Caco-2 (cell line): ENCODE results near the gene WDR44. TPM values are rescaled to one million over a fixed set of nuclear protein-coding genes. Genes with fewer than 3 reads are reported as not detected.
A peak's percentile ranks its signal among the peaks of the same experiment; 100 is the strongest.

Experiments
- BruUV-seq: library from RNA; stranded (reverse); fragments of 400-500 nt; replicated peaks from 2 replicates; lab custom pipeline; 2021; lab: Mats Ljungman, UMichigan
- CTCF ChIA-PET: fragments of 300-600 bp; sonication (Branson Sonifier 250); formaldehyde crosslinking; loops from one replicate; lab custom pipeline; 2022; ENCODE audit warnings: antibody characterized with exemption; lab: Charles Lee
- POLR2A ChIA-PET: fragments of 300-600 bp; sonication (Branson Sonifier 250); formaldehyde crosslinking; loops from one replicate; lab custom pipeline; 2022; ENCODE audit warnings: antibody characterized with exemption; lab: Charles Lee
- DNase-seq, 2 experiments: peaks; one replicate each; pipeline versions ENCODE4 v3.0.0 to v3.0.0-alpha.2; 2020 to 2022
- H3K27me3 ChIP-seq: replicated peaks from 2 replicates; pipeline ENCODE4 v1.6.0; 2011; ENCODE audit warnings: low read length; ENCODE audit not compliant: control insufficient read depth, insufficient read depth
- H3K36me3 ChIP-seq: 2 replicates; pipeline ENCODE4 v1.5.1; 2011; ENCODE audit warnings: low read length; ENCODE audit not compliant: control insufficient read depth, insufficient read depth
- H3K4me1 ChIP-seq: fragments of 250-450 bp; sonication (Bioruptor Pico); 2 replicates; pipeline ENCODE4 v1.5.1; 2020; ENCODE audit warnings: mild to moderate bottlenecking
- H3K4me3 ChIP-seq: 2 replicates; pipeline ENCODE4 v1.5.1; 2011; ENCODE audit warnings: low read depth, mild to moderate bottlenecking, control low read depth, low read length
- H3K9me3 ChIP-seq: fragments of 250-450 bp; sonication (Bioruptor Pico); 2 replicates; pipeline ENCODE4 v1.5.1; 2020; ENCODE audit warnings: mild to moderate bottlenecking, moderate library complexity
- H3K27ac Mint-ChIP-seq: one replicate; pipeline ENCODE4 v1.8.0; 2022; ENCODE audit warnings: mixed read lengths; ENCODE audit not compliant: unreplicated experiment
- H3K27me3 Mint-ChIP-seq: one replicate; pipeline ENCODE4 v1.8.0; 2022; ENCODE audit warnings: mixed read lengths; ENCODE audit not compliant: insufficient read depth, unreplicated experiment
- H3K36me3 Mint-ChIP-seq: one replicate; pipeline ENCODE4 v1.8.0; 2022; ENCODE audit warnings: mild to moderate bottlenecking, mixed read lengths; ENCODE audit not compliant: insufficient read depth, unreplicated experiment
- H3K4me1 Mint-ChIP-seq: one replicate; pipeline ENCODE4 v1.8.0; 2022; ENCODE audit warnings: low read depth, mixed read lengths; ENCODE audit not compliant: unreplicated experiment
- H3K4me3 Mint-ChIP-seq: one replicate; pipeline ENCODE4 v1.8.0; 2022; ENCODE audit warnings: mild to moderate bottlenecking, moderate library complexity, mixed read lengths; ENCODE audit not compliant: unreplicated experiment
- H3K9me3 Mint-ChIP-seq: one replicate; pipeline ENCODE4 v1.8.0; 2022; ENCODE audit warnings: mixed read lengths; ENCODE audit not compliant: unreplicated experiment
- intact Hi-C: fragments of 100-400 bp; cut with micrococcal nuclease; formaldehyde crosslinking; loops from one replicate; pipeline ENCODE4 v1.10.0; 2022; ENCODE audit not compliant: unreplicated experiment
- total RNA-seq: library from RNA; stranded (reverse); gene quantifications from 2 replicates; pipeline ENCODE4 v1.2.3, GENCODE V29; 2022
- TF ChIP-seq, protein P1 (sequence below), 2 experiments: fragments of 200-600 bp in 1 of 2; IDR thresholded peaks; 1 replicate in 1 of 2; 2 replicates in 1 of 2; pipeline versions ENCODE4 v1.5.1 to v1.8.0; 2011 to 2022; ENCODE audit warnings: antibody characterized with exemption in 1 of 2, control low read depth in 1 of 2, inconsistent platforms in 1 of 2, low read depth in 1 of 2, low read length in 1 of 2, mild to moderate bottlenecking in 1 of 2, moderate library complexity in 1 of 2; ENCODE audit not compliant: insufficient read depth in 1 of 2, severe bottlenecking in 1 of 2, unreplicated experiment in 1 of 2

Gene WDR44
- total RNA-seq, 1 experiment from 2014 or later: 9.9 TPM

DNA sequence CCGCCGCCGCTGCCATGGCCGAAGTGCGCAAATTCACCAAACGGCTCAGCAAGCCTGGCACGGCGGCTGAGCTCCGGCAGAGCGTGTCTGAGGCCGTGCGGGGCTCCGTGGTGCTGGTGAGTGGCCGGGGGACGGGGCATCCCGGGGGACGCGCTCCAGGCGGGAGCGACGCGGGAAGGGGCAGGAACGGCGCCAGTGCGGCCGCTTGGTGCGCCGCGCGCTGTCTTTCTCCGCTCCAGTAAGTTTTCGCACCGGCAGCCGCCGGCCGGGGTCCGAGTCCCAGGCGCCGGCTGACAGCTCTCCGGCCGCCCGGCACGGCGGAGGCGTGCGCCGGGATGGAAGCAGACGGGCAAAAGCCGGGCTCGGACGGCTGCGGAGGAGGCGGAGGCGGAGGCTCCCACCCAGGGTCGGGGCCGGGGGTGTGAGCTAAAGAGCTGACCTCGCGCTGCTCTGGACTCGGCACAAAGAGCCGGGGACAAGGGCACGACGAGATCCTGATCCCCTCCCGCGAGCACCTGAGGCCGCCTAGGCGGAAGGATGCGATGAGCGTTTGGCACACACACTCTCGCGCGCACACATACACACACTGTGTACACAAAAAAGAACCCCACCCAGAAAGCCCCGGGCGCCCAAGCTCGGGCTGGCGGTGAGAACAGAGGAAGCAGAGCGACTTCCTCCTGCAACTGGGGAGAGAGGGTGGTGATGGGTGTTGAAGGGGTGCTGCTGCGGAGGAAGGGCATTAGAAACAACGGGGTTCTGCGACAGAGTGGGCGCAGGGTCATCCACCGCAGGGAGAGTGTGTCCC, 150.3 kb downstream of the WDR44 start:
- TF ChIP-seq, protein P1, sequence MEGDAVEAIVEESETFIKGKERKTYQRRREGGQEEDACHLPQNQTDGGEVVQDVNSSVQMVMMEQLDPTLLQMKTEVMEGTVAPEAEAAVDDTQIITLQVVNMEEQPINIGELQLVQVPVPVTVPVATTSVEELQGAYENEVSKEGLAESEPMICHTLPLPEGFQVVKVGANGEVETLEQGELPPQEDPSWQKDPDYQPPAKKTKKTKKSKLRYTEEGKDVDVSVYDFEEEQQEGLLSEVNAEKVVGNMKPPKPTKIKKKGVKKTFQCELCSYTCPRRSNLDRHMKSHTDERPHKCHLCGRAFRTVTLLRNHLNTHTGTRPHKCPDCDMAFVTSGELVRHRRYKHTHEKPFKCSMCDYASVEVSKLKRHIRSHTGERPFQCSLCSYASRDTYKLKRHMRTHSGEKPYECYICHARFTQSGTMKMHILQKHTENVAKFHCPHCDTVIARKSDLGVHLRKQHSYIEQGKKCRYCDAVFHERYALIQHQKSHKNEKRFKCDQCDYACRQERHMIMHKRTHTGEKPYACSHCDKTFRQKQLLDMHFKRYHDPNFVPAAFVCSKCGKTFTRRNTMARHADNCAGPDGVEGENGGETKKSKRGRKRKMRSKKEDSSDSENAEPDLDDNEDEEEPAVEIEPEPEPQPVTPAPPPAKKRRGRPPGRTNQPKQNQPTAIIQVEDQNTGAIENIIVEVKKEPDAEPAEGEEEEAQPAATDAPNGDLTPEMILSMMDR (IDR thresholded peaks at IDR 0.05; ENCODE audit: insufficient read depth in 1 of 2, low read depth in 1 of 2, low read length in 1 of 2, severe bottlenecking in 1 of 2, unreplicated experiment in 1 of 2): no peak
- H3K27ac Mint-ChIP-seq: peak overlapping the region; percentile 35
- ChIA-PET CTCF (interaction anchor here (0.6 kb wide), 2 partner anchors 13 to 37 kb away, joined by 3 to 4 read pairs; no protein-coding TSS in a partner anchor), POLR2A (interaction anchor here (0.8 kb wide), 1 partner anchor 33 kb away, joined by 3 read pairs; no protein-coding TSS in a partner anchor)
- H3K4me1 Mint-ChIP-seq: no peaks in the 10 kb centered on the region
- no peaks in the 10 kb centered on the region for H3K9me3 Mint-ChIP-seq
- Histone ChIP-seq H3K36me3 (no peaks in the 10 kb centered on the region), H3K9me3 (no peaks in the 10 kb centered on the region), H3K4me1 (0 out of 2 replicates have a peak, but pooled peaks cover 6% of the 10 kb centered on the region), H3K4me3 (peak overlapping the region; percentile 49), H3K27me3 (no peaks in the 10 kb centered on the region)
- BruUV-seq: no TSS peak
- peak in 1 of 2 experiments; percentile 13 for DNase-seq
- no peaks in the 10 kb centered on the region for H3K36me3 Mint-ChIP-seq
- intact Hi-C loops: no loop called here
- H3K27me3 Mint-ChIP-seq: no peaks in the 10 kb centered on the region
- H3K4me3 Mint-ChIP-seq: peak overlapping the region; percentile 83

DNA sequence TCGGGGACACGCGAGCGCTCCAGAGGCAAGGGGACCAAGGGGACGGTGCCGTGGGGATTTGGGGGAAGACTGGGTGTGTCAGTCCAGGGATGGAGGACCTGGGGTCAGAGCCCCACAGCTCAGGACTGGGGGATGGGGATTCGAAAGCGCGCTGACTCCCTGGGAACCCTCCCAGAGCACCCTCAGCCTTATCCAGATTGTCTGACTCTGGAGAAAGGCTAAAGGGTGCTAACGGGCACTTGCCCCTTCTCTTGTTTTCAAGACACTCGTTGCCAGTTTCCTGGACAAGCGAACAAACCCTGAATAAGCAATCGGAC, 150.8 kb downstream of the WDR44 start:
- Histone ChIP-seq H3K9me3 (no peaks in the 10 kb centered on the region), H3K36me3 (no peaks in the 10 kb centered on the region), H3K4me1 (0 out of 2 replicates have a peak, but pooled peaks cover 6% of the 10 kb centered on the region), H3K4me3 (peak overlapping the region; percentile 49), H3K27me3 (no peaks in the 10 kb centered on the region)
- Mint-ChIP-seq H3K4me1 (no peaks in the 10 kb centered on the region), H3K27me3 (no peaks in the 10 kb centered on the region), H3K27ac (peak overlapping the region; percentile 35), H3K4me3 (peak overlapping the region; percentile 83), H3K36me3 (no peaks in the 10 kb centered on the region), H3K9me3 (no peaks in the 10 kb centered on the region)
- BruUV-seq: no TSS peak
- no peak for DNase-seq
- intact Hi-C loops: no loop called here
- ChIA-PET POLR2A (no interaction called here), CTCF (interaction anchor here (0.6 to 0.9 kb wide), 2 partner anchors 13 to 105 kb away, joined by 3 to 4 read pairs; no protein-coding TSS in a partner anchor)
- TF ChIP-seq, protein P1 (IDR thresholded peaks at IDR 0.05; ENCODE audit: insufficient read depth in 1 of 2, low read depth in 1 of 2, low read length in 1 of 2, severe bottlenecking in 1 of 2, unreplicated experiment in 1 of 2): no peak

DNA sequence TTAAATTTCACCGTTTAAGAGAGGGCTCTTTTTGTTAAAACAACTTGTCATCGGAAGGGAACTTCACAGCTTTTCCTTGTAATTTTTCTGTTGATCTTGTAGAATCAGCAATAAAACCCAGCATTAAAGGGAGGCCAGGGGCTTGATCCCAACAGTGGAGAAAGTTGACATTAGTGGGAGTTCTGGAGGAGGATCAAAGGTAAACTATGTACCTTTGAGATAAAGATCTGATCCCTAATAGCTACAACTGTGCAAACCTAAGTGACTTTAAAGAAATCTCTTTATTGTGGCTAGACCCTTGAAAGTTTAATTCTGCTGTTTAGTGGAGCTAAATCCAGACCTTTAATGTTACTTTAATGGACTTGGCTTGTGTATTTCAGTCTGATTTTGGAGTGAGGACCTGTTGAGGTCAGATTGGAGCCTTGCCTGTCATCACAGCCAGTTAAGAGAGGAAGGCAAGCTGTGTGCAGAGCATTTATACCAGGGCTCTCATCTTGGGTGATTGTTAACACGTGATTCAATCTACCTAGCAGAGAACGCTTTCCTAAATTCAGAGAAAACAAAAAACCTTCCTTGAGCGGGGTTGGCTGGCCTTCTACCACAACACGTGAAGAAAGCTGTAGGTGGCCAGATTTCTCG, 151.4 kb downstream of the WDR44 start:
- Mint-ChIP-seq H3K27ac (no peak overlapping the region), H3K4me1 (no peaks in the 10 kb centered on the region), H3K9me3 (no peaks in the 10 kb centered on the region), H3K36me3 (no peaks in the 10 kb centered on the region), H3K4me3 (peak overlapping the region; percentile 83), H3K27me3 (no peaks in the 10 kb centered on the region)
- Histone ChIP-seq H3K9me3 (no peaks in the 10 kb centered on the region), H3K4me1 (0 out of 2 replicates have a peak, but pooled peaks cover 6% of the 10 kb centered on the region), H3K27me3 (no peaks in the 10 kb centered on the region), H3K36me3 (no peaks in the 10 kb centered on the region), H3K4me3 (no peak overlapping the region)
- peak in 1 of 2 experiments; percentile 24 for DNase-seq
- TF ChIP-seq, protein P1 (IDR thresholded peaks at IDR 0.05; ENCODE audit: insufficient read depth in 1 of 2, low read depth in 1 of 2, low read length in 1 of 2, severe bottlenecking in 1 of 2, unreplicated experiment in 1 of 2): no peak
- POLR2A ChIA-PET: no interaction called here
- intact Hi-C loops: no loop called here
- no TSS peak for BruUV-seq
- CTCF ChIA-PET: interaction anchor here (0.5 to 0.9 kb wide), 3 partner anchors 104 to 345 kb away, joined by 3 to 5 read pairs (median 3); no protein-coding TSS in a partner anchor
